ENCODE measurements around the gene STAC3.

DNA sequence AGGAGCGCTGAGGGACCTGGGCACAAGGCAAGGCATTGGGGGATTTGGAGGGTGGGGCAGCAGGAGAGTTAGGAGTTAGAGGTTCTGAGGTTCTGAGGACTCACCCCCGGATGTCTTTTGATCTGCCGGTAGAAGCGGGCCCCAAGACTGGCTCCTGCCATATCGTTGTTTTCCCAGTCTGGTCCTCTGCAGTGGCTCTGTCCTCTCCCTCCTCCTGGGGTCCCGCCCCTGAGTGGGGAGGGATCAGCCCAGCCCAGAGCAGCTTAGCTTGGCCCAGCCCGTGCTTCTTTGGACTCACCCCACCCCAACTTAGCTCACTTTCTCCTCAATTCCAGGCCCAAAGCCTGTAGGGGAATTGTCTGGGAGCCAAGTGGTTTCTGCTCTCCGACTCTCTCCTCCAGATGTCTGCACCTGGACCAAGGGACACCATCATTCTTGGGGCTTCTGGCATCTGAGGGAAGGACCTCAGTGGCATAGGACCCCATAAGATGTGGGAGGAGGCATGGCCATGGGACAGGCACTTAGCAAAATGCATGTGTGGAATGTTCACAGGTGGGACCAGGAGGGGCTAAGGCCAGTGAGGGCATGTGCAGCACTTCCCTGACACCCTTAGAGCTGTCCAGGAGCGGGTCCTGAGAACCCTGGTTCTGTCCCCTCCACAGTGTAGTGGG lies 13.9 kb downstream of the STAC3 start:
- TF ChIP-seq, protein P1, sequence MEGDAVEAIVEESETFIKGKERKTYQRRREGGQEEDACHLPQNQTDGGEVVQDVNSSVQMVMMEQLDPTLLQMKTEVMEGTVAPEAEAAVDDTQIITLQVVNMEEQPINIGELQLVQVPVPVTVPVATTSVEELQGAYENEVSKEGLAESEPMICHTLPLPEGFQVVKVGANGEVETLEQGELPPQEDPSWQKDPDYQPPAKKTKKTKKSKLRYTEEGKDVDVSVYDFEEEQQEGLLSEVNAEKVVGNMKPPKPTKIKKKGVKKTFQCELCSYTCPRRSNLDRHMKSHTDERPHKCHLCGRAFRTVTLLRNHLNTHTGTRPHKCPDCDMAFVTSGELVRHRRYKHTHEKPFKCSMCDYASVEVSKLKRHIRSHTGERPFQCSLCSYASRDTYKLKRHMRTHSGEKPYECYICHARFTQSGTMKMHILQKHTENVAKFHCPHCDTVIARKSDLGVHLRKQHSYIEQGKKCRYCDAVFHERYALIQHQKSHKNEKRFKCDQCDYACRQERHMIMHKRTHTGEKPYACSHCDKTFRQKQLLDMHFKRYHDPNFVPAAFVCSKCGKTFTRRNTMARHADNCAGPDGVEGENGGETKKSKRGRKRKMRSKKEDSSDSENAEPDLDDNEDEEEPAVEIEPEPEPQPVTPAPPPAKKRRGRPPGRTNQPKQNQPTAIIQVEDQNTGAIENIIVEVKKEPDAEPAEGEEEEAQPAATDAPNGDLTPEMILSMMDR (conservative IDR thresholded peaks at IDR 0.05): no peak
- no peak for TF ChIP-seq EZH2 (IDR thresholded peaks at IDR 0.05; ENCODE audit: low read depth)

Measured in PC-9 (cell line).